ENCODE data around the gene TSC22D1.

DNA sequence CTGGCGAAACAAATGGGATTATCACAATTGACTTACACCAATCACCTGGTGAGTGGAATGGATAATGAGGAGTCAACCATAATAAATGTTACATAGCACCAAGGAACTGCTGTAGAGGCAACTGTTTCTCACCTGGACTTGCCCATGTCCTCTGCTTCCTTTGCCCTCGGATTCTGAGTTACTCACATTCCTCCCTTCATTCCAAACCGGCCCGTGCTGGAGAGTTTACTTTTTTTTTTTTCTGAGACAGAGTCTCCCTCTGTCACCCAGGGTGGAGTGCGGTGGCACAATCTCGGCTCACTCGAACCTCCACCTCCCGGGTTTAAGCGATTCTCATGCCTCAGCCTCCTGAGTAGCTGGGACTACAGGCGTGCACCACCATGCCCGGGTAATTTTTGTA, 41.5 kb upstream of the TSC22D1 start:
- TF ChIP-seq, protein P1, sequence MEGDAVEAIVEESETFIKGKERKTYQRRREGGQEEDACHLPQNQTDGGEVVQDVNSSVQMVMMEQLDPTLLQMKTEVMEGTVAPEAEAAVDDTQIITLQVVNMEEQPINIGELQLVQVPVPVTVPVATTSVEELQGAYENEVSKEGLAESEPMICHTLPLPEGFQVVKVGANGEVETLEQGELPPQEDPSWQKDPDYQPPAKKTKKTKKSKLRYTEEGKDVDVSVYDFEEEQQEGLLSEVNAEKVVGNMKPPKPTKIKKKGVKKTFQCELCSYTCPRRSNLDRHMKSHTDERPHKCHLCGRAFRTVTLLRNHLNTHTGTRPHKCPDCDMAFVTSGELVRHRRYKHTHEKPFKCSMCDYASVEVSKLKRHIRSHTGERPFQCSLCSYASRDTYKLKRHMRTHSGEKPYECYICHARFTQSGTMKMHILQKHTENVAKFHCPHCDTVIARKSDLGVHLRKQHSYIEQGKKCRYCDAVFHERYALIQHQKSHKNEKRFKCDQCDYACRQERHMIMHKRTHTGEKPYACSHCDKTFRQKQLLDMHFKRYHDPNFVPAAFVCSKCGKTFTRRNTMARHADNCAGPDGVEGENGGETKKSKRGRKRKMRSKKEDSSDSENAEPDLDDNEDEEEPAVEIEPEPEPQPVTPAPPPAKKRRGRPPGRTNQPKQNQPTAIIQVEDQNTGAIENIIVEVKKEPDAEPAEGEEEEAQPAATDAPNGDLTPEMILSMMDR (IDR thresholded peaks at IDR 0.05): no peak
- TF ChIP-seq POLR2A (IDR thresholded peaks at IDR 0.05): no peak
